ENCODE data around the gene NOTUM. TPM values are rescaled to one million over a fixed set of nuclear protein-coding genes. Genes with fewer than 3 reads are reported as not detected.

The NOTUM gene
- total RNA-seq, 1 donor from 2014 or later: 1.9 TPM

DNA sequence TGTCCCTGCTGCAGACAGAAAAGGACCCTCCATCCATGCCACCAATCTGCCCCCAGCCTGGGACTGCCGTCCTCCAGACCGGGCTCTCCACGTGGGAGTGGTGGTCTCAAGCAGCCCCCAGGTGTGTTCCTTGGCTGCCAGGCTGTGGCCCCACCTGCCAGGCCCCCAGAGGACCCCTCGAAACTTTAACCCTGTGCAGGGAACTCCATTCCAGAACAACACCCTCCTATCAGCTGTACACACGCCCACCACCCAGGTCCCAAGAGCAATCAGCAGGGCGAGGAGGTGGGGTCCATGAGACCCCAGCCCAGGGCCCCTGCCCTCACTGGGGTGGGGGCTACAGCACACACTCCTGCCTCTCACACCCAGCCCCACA lies 25.3 kb downstream of the NOTUM start:
- DNase-seq: no peak

DNA sequence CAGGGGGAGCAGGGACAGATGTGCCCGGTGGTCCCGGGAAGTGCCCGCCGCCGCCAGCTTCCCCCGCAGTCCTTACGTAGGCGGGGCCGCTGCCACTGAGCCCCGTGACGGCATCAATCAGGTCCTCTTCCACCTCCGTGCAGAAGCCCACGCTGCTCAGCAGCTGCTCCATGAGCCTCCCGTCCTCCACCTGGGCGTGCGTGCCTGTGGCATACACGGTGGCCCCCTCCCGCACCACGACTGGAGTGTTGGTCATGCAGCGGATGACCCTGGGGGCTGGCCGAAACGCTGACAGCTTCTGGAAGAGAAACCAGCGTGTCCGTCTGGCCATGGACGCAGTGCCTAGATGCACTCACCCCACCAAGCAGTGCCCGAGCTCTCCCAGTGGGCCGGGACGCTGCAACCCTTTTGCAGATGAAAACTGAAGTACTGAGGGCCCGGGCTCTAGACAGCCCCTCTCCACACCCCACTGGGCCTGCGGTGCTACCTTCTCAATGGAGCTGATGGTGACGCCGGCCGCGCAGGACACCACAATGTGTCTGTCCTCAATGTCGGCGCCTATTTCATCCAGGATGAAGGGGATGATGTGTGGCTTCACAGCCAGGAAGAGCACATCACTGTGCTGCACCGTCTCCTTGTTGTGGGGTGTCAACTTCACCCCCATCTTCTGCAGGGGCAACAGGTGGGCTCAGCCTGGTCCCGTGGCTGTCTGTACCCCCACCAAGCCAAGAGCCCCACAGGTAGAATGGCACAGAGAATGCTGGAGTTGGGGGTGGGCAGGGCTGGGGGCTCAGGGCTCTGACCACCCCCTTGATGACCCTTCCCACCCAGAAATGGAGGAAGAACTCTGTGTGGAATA lies 25.9 kb downstream of the NOTUM start:
- DNase-seq: no peak

DNA sequence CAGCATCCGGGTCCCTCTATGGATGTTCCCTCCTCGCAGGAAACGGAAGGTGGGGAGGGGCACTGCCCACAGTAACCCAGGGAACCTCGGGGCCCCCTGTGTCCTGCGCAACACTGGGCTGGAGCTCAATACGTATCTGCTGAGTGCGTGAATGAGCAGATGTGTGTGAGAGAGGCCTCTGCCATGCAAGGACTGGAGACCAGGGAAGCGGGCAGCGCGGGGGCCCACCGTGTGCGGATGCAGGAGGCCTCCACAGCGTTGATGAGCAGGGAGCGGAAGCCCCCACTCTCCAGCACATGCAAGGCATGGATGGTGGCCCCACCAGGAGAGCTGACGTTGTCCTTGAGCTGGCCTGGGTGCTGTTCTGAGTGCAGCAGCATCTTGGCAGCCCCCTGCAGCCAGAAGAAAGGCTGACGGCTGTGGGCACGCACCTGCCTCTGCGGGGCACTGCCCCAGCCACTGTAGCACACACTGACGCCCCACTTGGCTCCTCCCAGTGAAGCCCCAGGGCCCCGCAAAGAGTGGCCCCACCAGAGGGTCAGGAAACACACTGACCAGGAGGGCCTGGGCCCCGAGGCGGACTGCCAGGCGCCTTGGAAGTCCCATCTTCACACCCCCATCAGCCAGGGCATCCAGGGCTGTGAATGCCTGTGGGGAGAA lies 26.8 kb downstream of the NOTUM start:
- no peak for DNase-seq

DNA sequence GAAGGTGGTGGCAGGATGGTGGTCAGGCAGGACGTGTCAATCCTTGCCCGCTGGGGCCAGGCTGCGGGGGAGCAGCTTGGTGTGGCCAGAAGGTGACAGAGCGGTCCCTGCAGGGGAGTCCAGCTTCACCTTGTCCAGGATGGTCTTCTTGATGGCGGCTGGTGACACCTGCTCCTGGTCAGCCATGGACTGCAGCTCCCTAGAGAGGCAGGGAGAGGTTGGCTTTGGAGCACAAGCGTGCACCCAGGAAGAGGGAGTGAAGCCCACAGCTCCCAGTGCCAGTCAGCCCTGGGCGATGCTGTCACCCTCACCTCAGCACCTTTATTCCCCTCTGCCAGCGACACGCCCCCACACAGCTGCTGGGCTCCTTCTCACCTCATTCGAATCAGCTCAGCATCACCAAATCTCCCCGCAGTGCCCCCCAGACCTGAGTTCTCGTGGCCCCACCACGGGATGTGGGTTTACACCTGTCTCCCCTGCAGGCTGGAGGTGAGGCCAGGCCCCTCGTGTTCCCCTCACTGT lies 27.7 kb downstream of the NOTUM start:
- no peak for DNase-seq

DNA sequence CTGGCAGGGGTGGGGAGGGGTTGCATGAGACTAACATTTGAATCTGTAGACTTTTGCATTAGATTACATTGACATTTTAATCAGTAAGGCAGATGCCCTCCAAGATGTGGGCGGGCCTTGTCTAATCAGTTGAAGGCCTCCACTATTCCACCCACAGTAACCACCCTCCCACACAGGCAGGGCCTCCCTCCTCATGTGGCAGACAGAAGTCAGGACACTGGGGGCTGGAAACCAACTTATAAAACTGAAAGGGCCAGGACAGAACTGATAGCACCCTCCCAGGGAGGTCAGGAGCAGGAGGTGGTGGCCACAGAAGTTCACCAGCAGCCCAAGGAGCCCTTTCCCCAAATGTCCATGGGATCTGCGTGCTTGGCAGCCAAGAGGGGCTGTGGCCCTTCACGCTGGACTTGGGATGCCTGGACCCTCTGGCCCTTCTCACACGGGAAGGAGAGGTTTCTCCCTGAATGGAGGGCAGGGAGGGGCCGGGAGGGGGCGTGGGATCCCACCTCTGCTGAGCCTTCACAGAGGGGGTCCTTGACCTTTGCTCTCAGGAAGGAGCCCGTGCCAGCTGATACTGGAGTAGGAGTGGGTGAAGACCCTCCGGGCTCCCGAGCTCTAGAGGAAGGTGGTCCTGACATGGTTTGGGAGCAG lies 28.5 kb downstream of the NOTUM start:
- no peak for DNase-seq

DNA sequence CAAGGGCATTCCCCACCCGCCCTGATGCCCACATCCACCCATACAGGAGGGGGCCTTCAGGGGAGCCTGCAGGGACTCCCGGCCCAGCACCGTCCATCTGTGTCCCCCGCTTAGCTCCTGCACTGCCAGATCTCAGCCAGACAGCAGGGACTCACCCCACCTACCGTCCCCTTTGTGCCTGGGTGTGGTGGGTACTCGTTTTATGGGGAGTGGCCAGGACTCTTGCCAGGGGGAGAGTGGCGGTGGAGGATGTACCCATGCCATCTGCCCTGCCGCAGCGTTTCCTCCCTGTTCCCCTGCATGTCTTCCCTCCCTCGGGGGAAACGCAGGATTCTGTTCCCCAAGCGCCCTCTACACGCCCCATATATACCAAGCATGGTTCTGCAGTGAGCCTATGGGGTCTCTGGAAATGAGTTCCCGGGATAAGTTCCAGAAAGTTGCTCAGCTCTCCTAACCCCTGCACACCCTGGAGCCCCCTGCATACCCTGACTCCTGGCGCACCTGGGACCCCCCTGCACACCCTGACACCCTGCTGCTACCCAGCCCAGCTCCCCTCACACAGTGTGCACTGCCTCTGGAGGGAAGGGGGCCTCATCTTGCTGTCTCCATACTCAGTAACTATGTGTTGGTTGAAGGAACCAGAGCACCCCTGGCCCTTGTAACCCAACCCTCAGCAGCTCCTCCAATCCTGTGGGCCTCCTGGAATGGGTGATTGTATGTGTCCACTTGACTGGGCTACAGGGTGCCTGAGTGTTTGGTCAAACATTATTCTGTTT lies 29.2 kb downstream of the NOTUM start:
- DNase-seq: no peak

DNA sequence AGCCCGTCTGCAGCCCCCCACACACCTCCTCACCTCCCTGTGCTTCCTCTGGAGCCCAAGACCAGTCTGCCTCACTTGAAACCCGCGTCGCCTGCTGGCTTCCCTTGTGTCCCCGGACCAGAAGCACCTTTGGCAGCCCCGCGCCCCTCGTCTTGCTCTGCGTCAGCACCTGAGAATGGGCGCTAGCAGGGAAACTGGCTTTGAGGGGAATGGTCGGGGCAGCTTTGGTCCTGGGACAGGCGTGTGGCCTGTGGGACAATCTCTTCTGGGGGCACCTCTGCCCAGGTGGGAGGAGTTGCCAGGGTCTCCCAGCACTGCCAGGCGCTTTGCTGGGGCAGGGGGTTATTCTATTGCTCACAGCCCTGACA lies 29.8 kb downstream of the NOTUM start:
- no peak for DNase-seq

DNA sequence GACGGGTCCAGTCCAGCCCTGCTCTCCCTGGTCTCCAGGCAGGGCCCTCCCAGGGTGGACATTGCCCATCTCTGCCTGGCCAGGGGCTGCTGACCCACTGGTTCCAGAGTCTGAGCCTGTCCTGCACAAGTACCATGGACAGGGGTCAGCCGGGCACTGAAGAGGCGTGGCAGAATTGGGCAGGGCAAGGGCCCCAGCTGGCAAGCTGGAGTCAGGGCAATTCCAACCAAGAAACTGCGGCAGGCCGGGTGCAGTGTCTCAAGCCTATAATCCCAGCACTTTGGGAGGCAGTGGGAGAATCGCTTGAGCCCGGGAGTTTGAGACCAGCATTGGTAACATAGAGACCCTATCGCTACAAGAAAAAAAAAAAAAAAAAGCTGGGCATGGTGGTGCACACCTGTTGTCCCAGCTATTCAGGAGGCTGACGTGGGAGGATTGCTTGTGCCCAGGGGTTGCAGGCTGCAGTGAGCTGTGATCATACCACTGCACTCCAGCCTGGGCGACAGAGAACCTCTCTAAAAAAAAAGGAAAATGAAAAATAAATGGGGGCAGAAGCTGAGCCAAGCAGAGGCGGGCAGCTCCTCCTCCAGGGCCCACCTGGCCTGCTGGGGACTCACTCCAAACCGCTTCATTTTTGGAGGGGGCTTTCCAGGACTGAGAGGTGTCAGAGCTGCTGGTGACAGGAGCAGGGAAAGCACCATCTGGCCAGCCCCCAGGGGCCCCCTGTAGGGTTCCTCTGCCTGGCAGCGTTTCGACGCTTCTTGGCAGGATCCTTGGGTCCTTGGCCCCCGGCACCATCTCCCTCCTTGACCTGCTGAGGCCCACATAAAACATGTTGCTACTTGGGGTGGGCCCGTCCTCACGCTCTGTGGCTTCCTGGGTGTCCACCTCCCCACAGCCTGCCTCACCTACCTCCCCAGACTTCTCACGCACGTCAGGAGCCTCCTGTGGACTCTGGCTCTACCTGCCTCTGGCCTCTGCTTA lies 30.6 kb downstream of the NOTUM start:
- no peak for DNase-seq

DNA sequence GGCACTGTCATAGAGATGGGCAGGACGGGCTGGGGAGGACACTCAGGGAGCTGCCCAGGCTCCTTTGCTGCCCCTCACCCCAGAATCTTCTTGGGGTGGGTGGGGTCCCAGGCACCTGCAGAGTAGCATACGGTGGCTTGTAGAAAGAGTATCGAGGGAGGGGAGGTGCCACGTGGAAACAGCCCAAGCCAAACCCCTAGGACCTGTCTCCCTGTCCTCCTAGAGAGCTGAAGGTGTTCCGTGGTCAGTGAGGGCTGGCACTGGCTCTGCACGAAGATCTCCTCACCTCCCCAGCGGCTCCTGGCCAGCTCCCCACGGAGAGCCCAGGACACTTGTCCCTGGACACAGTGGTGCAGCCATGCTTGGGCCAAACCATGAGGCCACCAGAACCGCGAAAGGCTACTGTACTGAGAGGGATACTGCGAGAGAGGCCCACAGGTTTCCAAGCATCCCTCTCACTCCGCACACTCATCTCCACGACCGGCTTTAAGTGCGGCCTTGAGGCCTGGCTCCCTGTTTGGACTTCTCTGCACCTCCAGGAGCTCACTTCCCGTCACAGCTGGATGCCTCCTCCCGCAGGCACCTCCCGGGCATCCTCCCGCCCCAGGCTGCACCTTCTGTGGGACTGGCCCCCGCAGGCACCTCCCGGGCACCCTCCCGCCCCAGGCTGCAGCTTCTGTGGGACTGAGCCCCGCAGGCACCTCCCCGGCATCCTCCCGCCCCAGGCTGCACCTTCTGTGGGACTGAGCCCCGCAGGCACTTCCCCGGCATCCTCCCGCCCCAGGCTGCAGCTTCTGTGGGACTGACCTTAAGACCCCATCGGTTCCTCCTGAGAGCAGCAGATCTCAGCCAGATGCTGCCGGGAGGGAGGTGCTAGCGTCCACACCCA lies 31.5 kb downstream of the NOTUM start:
- no peak for DNase-seq

DNA sequence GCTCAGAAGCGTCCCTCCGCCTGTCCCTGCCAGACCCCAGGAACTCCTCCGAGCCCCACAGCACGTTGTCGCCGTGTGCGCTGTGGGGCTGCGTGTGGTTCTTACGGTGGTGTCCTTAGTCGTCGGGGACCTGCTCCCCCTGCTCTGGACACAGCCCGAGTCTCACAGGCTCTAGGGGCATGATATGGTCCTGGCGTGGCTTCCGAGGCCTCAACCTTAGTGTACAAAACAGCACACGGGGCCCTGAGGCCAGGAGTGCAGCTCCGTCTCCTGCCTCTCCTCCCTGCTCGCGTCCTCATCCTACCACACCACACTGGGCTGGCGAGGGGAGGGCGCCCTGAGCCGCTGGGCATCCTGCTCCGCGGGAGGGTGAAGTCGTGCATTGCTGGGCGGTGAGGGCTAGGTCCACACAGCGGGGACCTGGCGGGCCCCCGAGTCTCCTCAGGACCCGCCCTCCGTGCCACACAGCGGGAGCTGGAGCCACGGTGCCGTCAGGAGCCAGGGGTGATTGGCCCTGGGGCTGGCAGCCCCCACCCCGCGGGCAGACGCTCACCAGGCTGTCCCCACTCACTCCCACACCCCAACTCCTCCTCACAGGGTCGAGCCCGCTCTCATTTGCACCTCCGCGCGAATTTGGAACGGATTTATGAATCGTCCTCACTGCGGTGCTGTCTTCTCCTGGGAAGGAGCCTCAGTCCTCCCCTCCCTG lies 32.3 kb downstream of the NOTUM start:
- DNase-seq: no peak

DNA sequence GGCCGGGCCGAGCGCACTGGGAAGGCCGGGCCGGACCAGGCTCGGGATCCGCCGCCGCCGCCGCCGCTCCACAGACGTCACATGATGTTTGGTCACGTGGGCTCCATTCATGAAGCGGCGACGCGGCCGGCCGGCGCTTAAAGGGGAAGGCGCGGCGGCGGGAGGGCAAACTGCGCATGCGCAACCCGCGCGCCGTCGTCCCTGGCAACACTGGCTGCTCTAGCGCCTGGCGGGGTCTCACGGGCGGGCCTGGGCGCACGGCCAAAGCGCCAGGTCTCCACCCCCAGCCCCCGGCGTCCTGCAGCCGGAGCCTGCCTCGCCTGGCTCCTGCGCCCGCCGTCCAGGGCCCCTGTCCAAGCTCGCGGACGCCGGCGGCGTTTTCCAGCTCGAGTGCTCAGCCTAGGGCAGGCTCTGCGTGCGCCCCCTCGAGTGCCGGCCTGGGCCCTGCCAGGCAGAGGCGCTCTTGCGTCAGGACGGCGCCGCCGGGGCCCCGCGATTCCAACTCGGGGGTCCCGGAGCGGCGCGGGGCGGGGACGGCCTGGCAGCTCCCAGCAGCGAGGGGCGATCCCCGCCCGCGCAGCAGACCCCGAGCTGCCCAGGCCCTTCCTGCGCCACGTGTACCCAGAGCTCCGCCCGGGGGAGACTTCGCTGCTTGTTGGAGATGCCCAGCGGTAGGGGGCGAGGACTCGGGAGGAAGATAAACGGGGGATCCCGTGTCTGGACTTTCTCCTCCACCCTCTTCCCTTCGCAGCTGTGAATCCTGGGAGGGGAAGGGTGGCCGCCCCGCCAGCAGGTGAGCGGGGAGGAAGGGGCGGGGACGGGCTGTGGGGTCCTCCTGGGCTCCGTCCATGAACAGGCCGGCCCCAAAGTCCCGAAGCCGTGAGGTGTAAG lies 33.1 kb downstream of the NOTUM start, which contains the start of gene MAFG:
Gene MAFG (minus strand): TSS at position 83 of the 891 bp plus-strand sequence. CDS start 4,550 bp downstream, outside the sequence.
- peak; percentile 99 for DNase-seq

DNA sequence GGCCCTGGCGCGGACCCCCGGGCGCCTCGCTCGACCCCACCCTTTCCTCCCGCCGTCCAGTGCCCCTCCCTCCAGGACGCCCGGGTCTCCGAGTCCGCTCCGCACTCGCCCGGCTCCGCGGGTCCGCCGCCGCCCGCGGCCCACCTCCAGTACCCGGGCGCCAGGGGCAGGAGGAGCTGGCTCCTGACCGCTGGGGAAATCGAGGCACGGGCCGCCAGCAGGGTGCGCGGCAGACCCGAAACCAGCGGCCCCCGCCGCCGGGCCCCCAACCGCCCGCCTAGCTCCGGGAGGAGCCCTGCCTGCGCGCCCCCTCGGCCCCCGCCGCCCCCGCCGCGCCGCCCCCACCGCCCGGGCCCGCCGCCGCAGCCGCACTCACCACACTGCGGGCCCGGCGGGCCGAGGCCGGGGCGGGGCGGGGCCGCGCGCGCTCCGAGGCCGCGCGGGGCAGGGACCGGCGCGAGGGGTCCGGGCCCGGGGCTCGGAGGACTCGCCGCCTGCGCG lies 33.8 kb downstream of the NOTUM start:
- DNase-seq: no peak

DNA sequence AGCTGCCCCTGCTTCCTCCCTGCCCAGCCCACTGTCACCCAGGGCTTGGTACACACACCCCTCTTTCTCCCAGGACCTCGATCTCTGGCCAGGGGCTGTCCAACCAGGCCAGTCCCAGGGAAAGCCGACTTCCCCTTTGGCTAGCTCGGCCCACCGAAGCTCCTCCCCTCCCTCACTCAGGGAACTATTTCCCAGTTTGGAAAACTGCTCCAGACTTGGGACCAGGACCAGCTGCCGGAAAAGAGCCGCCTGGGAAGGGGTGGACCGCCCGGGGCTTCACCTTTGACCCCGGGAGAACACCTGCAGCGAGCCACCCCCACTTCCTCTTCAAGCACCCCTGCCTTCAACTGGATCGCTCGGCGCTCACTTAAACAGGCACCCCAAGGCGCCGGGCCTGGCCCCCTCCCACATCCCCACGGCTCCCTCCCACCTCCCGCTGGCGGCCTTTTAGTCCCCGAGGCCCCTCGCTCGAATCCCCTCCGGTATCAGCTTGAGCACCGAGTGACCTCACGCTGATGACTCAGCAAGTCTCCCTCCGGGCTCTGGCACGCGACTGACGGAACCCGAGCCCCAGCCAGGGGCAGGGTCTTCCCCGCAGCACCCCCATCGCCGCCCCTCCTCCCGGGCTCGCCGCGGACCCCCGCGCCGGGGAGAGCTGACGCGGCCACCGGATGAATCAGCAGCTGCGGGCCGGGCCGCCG lies 34.4 kb downstream of the NOTUM start:
- DNase-seq: peak; percentile 60

DNA sequence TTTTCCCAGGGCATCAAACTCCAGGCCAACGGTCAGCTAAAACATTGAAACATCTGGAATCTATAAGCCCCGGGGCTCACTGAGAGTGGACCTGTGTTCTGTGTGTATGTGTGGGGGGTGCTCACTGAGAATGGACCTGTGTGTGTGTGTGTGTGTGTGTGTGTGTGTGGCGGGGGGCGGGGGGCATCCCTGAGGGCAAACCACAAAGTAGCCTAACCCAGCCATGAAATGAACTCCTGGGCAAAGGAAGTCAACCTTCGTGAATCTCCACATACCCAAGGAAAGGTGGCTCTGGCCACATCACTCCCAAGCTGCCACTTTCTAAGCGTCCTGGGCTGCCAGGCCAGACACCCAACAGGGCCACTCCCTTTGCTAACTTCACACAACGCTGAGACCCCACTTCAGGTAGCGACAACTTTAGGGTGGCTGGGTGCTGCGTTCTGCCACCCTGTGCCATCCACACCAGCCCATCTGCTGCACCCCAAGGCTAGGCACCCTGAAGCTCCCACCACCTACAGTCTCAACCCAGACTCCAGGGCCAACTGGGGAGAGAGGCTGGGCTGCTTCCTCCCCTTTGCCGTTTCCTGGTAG lies 35.0 kb downstream of the NOTUM start:
- DNase-seq: no peak

DNA sequence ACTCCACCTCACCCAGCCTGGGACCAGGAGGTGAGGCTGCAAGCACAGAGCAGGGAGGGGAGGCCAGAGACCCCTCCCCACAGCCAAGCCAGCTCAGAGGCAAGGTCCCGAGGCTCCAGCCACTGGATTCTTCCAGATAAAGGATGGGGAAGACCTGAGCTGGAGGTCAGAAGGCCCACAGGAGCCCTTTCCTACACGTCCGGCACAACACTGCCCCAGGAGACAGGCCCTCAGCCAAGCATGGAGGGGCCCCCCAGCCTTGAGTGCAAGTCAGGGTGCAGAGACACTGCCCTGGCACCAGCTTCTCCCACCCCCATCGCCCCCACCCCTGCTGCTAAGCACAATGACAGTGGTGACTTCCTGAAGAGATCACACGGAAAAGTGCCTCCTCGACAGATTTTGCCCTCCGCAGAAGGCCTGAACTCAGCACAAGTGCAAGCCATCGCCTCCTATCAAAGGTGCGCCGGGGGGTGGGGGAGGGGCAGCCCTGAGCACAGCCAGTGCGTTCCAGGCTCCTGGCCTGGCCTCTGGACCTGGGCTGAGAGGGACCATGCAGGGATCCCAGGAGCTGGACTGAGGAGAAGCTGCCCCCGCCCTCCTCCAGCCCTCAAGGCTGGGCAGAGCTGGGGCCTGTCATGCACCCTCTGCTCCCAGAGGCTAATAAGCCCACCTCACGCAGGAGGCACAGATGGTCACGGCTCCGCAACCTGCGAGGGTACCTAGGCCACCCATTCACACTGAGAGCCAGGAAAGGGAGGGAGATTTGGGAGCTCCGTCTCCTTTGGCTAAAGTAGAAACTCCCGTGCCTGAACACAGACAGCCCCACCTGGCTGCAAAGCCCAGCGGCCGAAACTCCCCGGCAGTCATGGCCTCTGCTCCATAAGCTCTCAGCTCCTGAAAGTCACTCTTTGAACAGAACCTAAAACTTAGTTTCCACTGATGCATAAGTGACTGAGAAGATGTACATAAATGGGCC lies 36.1 kb downstream of the NOTUM start:
- DNase-seq: no peak
